ENCODE measurements around the gene TPST1. TPM values are rescaled to one million over a fixed set of nuclear protein-coding genes. Genes with fewer than 3 reads are reported as not detected.

TPST1 gene
- total and polyA plus RNA-seq, 2 of the 8 experiments (the other 6 are each of a cell fraction or from before 2014, with no cell fraction given) = 8.2 to 18.4 TPM

DNA sequence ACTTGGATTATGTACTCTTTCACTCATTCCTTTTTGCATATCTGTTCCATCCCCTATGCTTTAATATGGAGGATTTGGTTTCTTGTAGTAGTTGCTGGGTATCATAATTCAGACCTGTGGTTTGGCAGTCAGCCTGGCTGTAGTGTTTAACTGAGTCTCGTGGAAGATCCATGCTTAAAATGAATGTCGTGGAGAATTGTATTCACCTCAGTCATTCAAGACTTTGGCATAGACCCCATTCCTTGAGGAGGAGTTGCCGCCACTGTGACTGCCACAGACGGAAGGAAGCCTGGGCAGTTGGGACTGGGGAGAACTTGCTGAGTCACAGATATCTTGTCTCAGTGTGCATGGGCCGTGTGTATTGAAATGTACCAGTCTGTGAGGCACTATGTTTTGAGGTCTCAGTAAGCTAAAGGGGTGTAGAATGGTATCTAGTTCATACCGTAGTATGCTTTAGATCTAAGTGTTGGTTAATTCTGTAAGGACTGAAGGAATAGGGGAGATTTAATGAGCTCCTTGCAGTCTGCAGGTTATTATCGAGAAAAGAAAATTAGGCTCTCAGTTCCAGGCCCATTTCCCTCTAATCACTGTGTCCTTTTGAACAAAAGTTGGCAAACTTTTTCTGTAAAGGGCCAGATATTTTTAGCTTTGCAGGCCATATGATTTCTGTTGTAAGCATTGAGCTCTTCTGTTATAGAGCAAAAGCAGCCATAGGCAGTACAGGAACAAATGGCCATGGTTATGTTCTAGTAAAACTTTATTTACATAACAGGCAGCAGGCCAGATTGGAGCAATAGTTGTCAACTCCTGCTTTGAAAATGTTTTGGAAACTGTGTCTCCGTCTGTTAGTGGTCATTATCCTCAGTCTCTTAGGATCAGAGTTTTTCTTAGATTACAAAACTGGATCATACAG is 76.8 kb downstream of the TPST1 start:
- Histone ChIP-seq H3K23me2 (ENCODE audit: low read depth, low read length) (no peaks in the 10 kb centered on the region), H3K4me2 (ENCODE audit: insufficient read depth in 1 of 2, low read depth in 2 of 2, low read length in 2 of 2) (no peak overlapping the region), H4K8ac (ENCODE audit: extremely low read depth, insufficient read depth, low read length) (no peak overlapping the region), H3K14ac (ENCODE audit: insufficient read length) (no peak overlapping the region), H3K18ac (ENCODE audit: extremely low read depth, low read length) (no peak overlapping the region), H2AFZ (ENCODE audit: low read length) (no peak overlapping the region), H4K5ac (ENCODE audit: insufficient read length, low read depth, low read length) (no peak overlapping the region), H3K23ac (ENCODE audit: insufficient read length) (no peak overlapping the region), H3K4me3 (ENCODE audit: extremely low read depth in 1 of 4, insufficient read depth in 2 of 4, low read depth in 3 of 4, low read length in 4 of 4) (no peak overlapping the region), H2BK20ac (ENCODE audit: low read length) (no peak overlapping the region), H3K27me3 (replicated peaks in 1 of 4; ENCODE audit: control insufficient read depth in 3 of 4, extremely low read depth in 1 of 4, insufficient read depth in 3 of 4, low read length in 3 of 4) (no peaks in the 10 kb centered on the region), H2BK120ac (replicated peaks; ENCODE audit: low read depth, low read length) (no peak overlapping the region), H2BK5ac (ENCODE audit: low read depth, low read length) (0 out of 2 replicates have a peak overlapping the region, but pooled peaks have one; percentile 8), H3K4me1 (replicated peaks in 1 of 4; ENCODE audit: control insufficient read depth in 3 of 4, insufficient read depth in 4 of 4, low read length in 3 of 4) (no peaks in the 10 kb centered on the region), H3K56ac (replicated peaks; ENCODE audit: insufficient read length, low read depth, low read length) (no peak overlapping the region), H2BK15ac (ENCODE audit: low read length) (no peak overlapping the region), H4K91ac (replicated peaks; ENCODE audit: insufficient read length, low read length) (no peak overlapping the region), H3K27ac (ENCODE audit: low read depth, low read length) (no peak overlapping the region), H3K9ac (replicated peaks in 1 of 4; ENCODE audit: extremely low read depth in 1 of 4, low read depth in 3 of 4, low read length in 3 of 4) (0 out of 7 replicates have a peak overlapping the region, but pooled peaks of 1 of the 4 experiments have one; percentile 5), H3K79me2 (ENCODE audit: control insufficient read depth in 1 of 2, insufficient read depth in 2 of 2, low read length in 2 of 2) (peaks cover 0 to 9% of the 10 kb centered on the region in 2 experiments; a peak in 1 of 4 replicates), H3K36me3 (ENCODE audit: control insufficient read depth in 2 of 4, insufficient read depth in 4 of 4, low read length in 3 of 4) (0 out of 8 replicates have a peak, but pooled peaks cover 0 to 2% (median 0%) of the 10 kb centered on the region in 4 experiments), H3K9me3 (ENCODE audit: insufficient read depth in 2 of 2, low read depth in 1 of 2, low read length in 1 of 2) (peaks cover 0 to 2% of the 10 kb centered on the region in 2 experiments; a peak in 1 of 4 replicates), H3K4ac (replicated peaks; ENCODE audit: insufficient read length, low read depth, low read length) (no peak overlapping the region), H3K79me1 (ENCODE audit: low read depth, low read length) (no peaks in the 10 kb centered on the region), H2AK5ac (ENCODE audit: low read depth, low read length) (no peak overlapping the region), H4K20me1 (replicated peaks in 1 of 2; ENCODE audit: control insufficient read depth in 1 of 2, insufficient read depth in 2 of 2, low read length in 2 of 2) (no peaks in the 10 kb centered on the region), H2BK12ac (ENCODE audit: low read depth, low read length) (no peak overlapping the region)
- TF ChIP-seq BACH1 (IDR thresholded peaks at IDR 0.05; ENCODE audit: low read length) (peak; percentile 63; the same call in 1 of the 2 replicates), MAFK (IDR thresholded peaks at IDR 0.05; ENCODE audit: low read depth, low read length) (peak; percentile 34; the same call in 1 of the 2 replicates), ZNF274 (IDR thresholded peaks at IDR 0.05; ENCODE audit: borderline replicate concordance, extremely low read depth, low read length) (no peak)
- DNase-seq (ENCODE audit: low read depth in 1 of 2, low spot score in 2 of 2) (no peak), FAIRE-seq (no peak)
- ChIA-PET POLR2A (ENCODE audit: partially characterized antibody) (interaction anchor here (1.0 kb wide), 1 partner anchor 18 kb away, joined by 3 read pairs; no protein-coding TSS in a partner anchor), CTCF (ENCODE audit: partially characterized antibody) (no interaction called here)
- WGBS, 2 experiments (ENCODE audit: extremely low coverage in 1 of 2, insufficient coverage in 1 of 2, insufficient read length in 1 of 2, insufficient replicate concordance in 2 of 2, low coverage in 1 of 2, low lambda C conversion rate in 2 of 2, missing lambda C conversion rate in 1 of 2) = 85% methylated on average over 8 of the region's 8 CpGs; no CpG with 5 or more reads in 1 of the 2 experiments

Data from H1 (cell line).